ENCODE measurements around the gene P4HTM. TPM values are rescaled to one million over a fixed set of nuclear protein-coding genes. Genes with fewer than 3 reads are reported as not detected.

Gene P4HTM, protein sequence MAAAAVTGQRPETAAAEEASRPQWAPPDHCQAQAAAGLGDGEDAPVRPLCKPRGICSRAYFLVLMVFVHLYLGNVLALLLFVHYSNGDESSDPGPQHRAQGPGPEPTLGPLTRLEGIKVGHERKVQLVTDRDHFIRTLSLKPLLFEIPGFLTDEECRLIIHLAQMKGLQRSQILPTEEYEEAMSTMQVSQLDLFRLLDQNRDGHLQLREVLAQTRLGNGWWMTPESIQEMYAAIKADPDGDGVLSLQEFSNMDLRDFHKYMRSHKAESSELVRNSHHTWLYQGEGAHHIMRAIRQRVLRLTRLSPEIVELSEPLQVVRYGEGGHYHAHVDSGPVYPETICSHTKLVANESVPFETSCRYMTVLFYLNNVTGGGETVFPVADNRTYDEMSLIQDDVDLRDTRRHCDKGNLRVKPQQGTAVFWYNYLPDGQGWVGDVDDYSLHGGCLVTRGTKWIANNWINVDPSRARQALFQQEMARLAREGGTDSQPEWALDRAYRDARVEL
- total RNA-seq = 10 to 100 TPM; 47.0 to 95.9 (median 78.0) TPM

- TF ChIP-seq POLR2A (IDR thresholded peaks at IDR 0.05) (peak in 1 of 2 donors; percentile 33), CTCF (IDR thresholded peaks at IDR 0.05) (peak in 3 of 6 experiments; percentile 32 to 42 (median 34))
- H3K27ac ChIP-seq = peak within 1 kb of the TSS; percentile 74 to 91 (median 88)
- H3K27me3 ChIP-seq = no peaks in the 10 kb centered on the region
- H3K36me3 ChIP-seq = peaks cover 0 to 19% (median 0%) of the 10 kb centered on the region in 3 donors
- H3K9me3 ChIP-seq = no peaks in the 10 kb centered on the region
- peaks cover 0 to 21% (median 15%) of the 10 kb centered on the region in 4 donors for H3K4me1 ChIP-seq
- H3K4me3 ChIP-seq = peak within 1 kb of the TSS; percentile 73 to 97 (median 92)
- peak; percentile 75 to 92 (median 84) for DNase-seq
Measured at GRCh38 chr3:48989796-48990635, at the start of gene P4HTM. TSS of gene P4HTM (plus strand) at chr3:48990241. CDS start at chr3:48990257, 16 bp downstream.

DNA sequence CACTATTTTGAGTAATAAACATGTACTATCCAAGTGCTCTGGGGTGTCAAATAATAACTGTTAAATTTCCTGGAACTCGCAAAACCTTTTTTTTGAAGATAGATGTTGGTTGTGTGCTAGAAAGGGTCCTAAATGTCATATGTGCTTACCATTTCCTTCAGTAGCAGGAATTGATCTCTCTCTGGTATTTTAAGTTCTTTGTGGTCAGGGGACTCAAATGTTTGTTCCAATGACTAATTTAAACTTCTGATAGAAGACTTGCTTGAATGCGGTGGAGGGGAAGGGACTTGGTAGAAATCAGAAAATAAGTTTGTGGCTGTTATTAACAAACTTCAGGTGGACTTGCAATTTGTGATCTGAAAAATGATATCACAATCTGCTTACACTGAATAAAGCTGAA, 44.6 kb upstream of the P4HTM start:
- Histone ChIP-seq H3K4me3 (no peak overlapping the region), H3K36me3 (peaks cover 0 to 13% (median 0%) of the 10 kb centered on the region in 3 donors), H3K4me1 (peaks cover 0 to 8% (median 0%) of the 10 kb centered on the region in 4 donors), H3K27me3 (no peaks in the 10 kb centered on the region), H3K27ac (no peak overlapping the region), H3K9me3 (no peaks in the 10 kb centered on the region)
- no peak for DNase-seq
- TF ChIP-seq POLR2A (IDR thresholded peaks at IDR 0.05) (no peak), CTCF (IDR thresholded peaks at IDR 0.05) (no peak)

DNA sequence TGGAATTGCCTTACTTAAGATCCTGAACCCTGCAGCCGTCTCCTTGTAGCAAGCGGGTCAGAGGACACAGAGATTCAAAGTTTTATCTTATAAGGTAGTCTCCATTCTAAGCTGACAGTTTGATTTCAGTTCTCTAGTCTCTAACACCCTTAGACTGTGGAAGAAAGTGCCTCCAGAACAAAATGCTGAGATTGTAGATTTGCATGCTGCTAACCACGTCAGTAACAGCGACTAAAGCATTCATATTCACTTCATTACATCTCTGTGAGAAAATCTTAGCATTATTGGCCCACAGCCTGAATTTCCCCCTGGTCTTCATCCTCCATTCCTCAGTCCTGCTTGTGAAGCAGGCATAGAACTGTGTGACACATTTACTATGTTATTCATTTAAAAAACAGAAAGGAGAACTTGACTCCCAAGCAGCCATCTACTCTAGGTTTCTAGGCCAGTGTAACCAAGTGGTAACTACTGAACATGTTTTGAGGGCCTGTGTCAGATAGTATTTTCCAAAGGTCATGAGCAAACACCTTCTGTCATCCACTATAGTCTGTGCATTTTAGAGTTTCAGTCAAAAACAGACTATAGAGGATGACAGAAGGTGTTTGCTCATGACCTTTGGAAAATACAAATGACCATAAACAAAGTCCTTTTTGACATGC, 44.0 kb upstream of the P4HTM start:
- no peaks in the 10 kb centered on the region for H3K27me3 ChIP-seq
- H3K9me3 ChIP-seq = no peaks in the 10 kb centered on the region
- peaks cover 0 to 13% (median 0%) of the 10 kb centered on the region in 3 donors for H3K36me3 ChIP-seq
- peaks cover 0 to 8% (median 0%) of the 10 kb centered on the region in 4 donors for H3K4me1 ChIP-seq
- no peak overlapping the region for H3K27ac ChIP-seq
- no peak overlapping the region for H3K4me3 ChIP-seq
- no peak for TF ChIP-seq CTCF (IDR thresholded peaks at IDR 0.05)
- TF ChIP-seq POLR2A (IDR thresholded peaks at IDR 0.05) = no peak
- DNase-seq = no peak

- Histone ChIP-seq H3K36me3 (peaks cover 0 to 23% (median 0%) of the 10 kb centered on the region in 3 donors), H3K9me3 (no peaks in the 10 kb centered on the region), H3K4me3 (no peak overlapping the region), H3K27me3 (no peaks in the 10 kb centered on the region), H3K27ac (no peak overlapping the region), H3K4me1 (peaks cover 0 to 8% (median 0%) of the 10 kb centered on the region in 4 donors)
- no peak for DNase-seq
- TF ChIP-seq CTCF (IDR thresholded peaks at IDR 0.05) = no peak
- no peak for TF ChIP-seq POLR2A (IDR thresholded peaks at IDR 0.05)
Measured at GRCh38 chr3:48949376-48949717, 40.7 kb upstream of the P4HTM start.

GRCh38 chr3:48950051-48950450, 40.0 kb upstream of the P4HTM start:
- no peak overlapping the region for H3K27ac ChIP-seq
- no peak for TF ChIP-seq CTCF (IDR thresholded peaks at IDR 0.05)
- TF ChIP-seq POLR2A (IDR thresholded peaks at IDR 0.05) = no peak

More at GRCh38 chr3:48950051-48950450, 40.0 kb upstream of the P4HTM start:
- Histone ChIP-seq H3K27me3 (no peaks in the 10 kb centered on the region), H3K4me3 (no peak overlapping the region), H3K36me3 (peaks cover 0 to 23% (median 0%) of the 10 kb centered on the region in 3 donors), H3K4me1 (peaks cover 0 to 8% (median 0%) of the 10 kb centered on the region in 4 donors), H3K9me3 (no peaks in the 10 kb centered on the region)
- DNase-seq = no peak

All from Peyer's patch (tissue), 4 donors.